Measurements from ENCODE around the gene MCCC2. TPM values are rescaled to one million over a fixed set of nuclear protein-coding genes. Genes with fewer than 3 reads are reported as not detected.

MCCC2 gene
- total RNA-seq, 1 donor from 2014 or later, result 31.4 TPM

DNA sequence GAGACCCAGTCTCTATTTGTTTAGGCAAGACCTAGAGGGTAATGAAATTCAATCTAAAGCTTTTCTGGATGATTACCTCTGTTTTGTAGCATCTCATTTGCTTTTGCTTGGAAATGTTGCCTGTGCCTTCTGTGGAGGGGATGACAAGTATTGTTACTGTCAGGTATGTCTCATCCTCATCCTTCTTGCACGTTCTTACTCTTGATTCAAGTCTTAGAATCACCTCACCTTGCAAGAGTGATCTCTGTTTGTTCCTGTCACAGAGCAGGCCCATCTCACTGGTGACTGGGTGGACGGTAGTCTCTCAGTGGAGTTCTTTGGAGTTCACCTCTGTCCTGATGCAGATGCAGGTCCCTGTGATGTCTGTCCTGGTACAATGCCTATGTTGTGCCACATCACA lies 33.5 kb downstream of the MCCC2 start:
- TF ChIP-seq, protein P1, sequence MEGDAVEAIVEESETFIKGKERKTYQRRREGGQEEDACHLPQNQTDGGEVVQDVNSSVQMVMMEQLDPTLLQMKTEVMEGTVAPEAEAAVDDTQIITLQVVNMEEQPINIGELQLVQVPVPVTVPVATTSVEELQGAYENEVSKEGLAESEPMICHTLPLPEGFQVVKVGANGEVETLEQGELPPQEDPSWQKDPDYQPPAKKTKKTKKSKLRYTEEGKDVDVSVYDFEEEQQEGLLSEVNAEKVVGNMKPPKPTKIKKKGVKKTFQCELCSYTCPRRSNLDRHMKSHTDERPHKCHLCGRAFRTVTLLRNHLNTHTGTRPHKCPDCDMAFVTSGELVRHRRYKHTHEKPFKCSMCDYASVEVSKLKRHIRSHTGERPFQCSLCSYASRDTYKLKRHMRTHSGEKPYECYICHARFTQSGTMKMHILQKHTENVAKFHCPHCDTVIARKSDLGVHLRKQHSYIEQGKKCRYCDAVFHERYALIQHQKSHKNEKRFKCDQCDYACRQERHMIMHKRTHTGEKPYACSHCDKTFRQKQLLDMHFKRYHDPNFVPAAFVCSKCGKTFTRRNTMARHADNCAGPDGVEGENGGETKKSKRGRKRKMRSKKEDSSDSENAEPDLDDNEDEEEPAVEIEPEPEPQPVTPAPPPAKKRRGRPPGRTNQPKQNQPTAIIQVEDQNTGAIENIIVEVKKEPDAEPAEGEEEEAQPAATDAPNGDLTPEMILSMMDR (IDR thresholded peaks at IDR 0.05), result no peak
- DNase-seq (no peak), ATAC-seq (no peak)
- intact Hi-C loops (cut with DNase I), result no loop called here
- Histone ChIP-seq H3K27ac (no peak overlapping the region), H3K9me3 (no peaks in the 10 kb centered on the region), H3K4me1 (no peaks in the 10 kb centered on the region), H3K4me3 (no peak overlapping the region), H3K27me3 (ENCODE audit: low read depth) (no peaks in the 10 kb centered on the region), H3K36me3 (peaks cover 46% of the 10 kb centered on the region)

DNA sequence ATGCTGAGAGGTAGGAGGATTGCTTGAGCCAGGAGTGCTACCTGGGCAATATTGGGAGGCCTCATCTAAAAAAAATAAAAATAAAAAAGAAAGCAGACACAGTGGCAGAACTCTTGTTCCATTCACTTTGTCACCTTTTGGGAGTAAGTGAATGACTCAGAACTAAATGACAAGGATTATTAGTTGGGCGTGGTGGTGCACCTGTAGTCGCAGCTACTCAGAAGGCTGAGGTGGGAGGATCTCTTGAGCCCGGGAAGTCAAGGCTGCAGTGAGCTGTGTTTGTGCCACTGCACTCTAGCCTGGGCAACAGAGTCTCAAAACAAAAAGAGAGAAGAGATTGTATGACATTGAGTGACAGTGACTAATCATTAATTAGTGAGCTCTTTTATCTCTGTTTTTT lies 34.1 kb downstream of the MCCC2 start:
- H3K4me1 ChIP-seq, result no peaks in the 10 kb centered on the region
- H3K27me3 ChIP-seq (ENCODE audit: low read depth), result no peaks in the 10 kb centered on the region
- H3K9me3 ChIP-seq, result no peaks in the 10 kb centered on the region
- intact Hi-C loops (cut with DNase I), result no loop called here
- no peak for ATAC-seq
- H3K27ac ChIP-seq, result no peak overlapping the region
- DNase-seq, result no peak
- peaks cover 40% of the 10 kb centered on the region for H3K36me3 ChIP-seq
- H3K4me3 ChIP-seq, result no peak overlapping the region
- TF ChIP-seq, protein P1 (IDR thresholded peaks at IDR 0.05), result no peak

DNA sequence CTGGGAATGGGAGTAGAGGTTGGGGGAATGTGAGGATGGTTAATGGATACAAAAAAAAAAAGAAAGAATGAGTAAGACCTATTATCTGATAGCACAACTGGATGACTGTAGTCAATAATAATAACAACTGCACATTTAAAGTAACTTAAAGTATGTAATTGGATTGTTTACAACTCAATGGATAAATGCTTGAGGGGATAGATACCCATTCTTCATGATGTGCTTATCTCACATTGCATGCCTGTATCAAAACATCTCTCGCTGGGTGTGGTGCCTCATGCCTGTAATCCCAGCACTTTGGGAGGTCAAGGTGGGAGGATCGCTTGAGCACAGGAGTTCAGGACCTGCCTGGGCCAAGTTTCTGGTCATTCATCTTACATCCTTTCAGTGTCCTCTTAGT lies 34.6 kb downstream of the MCCC2 start:
- Histone ChIP-seq H3K36me3 (peaks cover 35% of the 10 kb centered on the region), H3K4me1 (no peaks in the 10 kb centered on the region), H3K9me3 (no peaks in the 10 kb centered on the region), H3K27ac (no peak overlapping the region), H3K27me3 (ENCODE audit: low read depth) (no peaks in the 10 kb centered on the region), H3K4me3 (no peak overlapping the region)
- TF ChIP-seq, protein P1 (IDR thresholded peaks at IDR 0.05), result no peak
- DNase-seq, result no peak
- ATAC-seq, result no peak
- intact Hi-C loops (cut with DNase I), result no loop called here

DNA sequence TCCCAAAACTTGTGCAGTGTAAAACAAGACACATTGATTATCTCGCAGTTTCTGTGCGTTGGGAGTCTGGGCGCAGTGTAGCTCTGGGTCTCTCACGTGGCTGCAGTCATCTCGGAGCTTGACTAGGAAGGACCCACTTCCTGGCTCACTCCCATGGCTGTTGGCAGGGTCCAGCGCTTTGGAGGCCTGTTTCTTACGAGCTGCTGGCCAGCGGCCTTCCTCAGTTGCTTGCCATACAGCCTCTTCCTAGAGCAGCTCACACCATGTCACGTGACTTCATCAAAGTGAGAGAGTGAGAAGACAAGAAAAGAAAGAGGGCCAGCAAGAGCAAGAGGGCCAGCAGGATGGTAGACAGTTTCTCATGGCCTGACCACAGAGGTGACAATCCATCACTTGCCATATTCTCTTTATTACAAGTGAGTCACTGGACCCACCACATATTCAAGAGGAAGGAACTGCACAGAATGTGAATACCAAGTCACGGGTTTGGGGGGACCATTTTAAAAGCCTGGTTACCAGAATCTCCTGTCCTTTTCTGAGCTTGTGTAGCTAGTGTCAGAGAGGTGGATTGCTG lies 36.2 kb downstream of the MCCC2 start:
- Histone ChIP-seq H3K36me3 (peaks cover 47% of the 10 kb centered on the region), H3K9me3 (no peaks in the 10 kb centered on the region), H3K27ac (no peak overlapping the region), H3K4me1 (no peaks in the 10 kb centered on the region), H3K4me3 (no peak overlapping the region), H3K27me3 (ENCODE audit: low read depth) (no peaks in the 10 kb centered on the region)
- TF ChIP-seq, protein P1 (IDR thresholded peaks at IDR 0.05), result no peak
- ATAC-seq, result no peak
- intact Hi-C loops (cut with DNase I), result no loop called here
- no peak for DNase-seq

DNA sequence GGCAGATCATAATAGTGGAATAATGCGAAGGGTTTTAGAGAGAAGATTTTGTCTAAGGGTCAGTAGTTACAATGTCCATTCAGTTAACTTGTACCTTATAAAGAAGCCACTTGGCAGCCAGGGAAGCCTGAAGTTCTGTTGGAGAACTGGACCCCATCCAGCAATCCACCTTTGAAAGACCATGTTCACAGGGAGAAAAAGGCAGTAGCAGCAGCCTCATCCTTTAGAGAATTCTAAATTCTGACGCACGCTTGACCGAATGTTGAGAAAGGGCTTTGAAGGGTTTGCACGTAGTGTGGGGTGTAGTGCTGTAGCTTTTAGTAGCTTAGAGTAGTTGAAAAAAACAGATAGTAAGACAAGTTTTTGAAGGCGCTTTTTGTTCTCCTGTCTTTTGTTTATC lies 42.8 kb downstream of the MCCC2 start:
- TF ChIP-seq, protein P1 (IDR thresholded peaks at IDR 0.05), result no peak
- Histone ChIP-seq H3K36me3 (peaks cover 41% of the 10 kb centered on the region), H3K4me1 (no peaks in the 10 kb centered on the region), H3K9me3 (no peaks in the 10 kb centered on the region), H3K27ac (no peak overlapping the region), H3K4me3 (no peak overlapping the region), H3K27me3 (ENCODE audit: low read depth) (no peaks in the 10 kb centered on the region)
- ATAC-seq (no peak), DNase-seq (no peak)
- intact Hi-C loops (cut with DNase I), result no loop called here

All from lower lobe of right lung (tissue), 2 donors.